ENCODE data around the gene PTCH2. TPM values are rescaled to one million over a fixed set of nuclear protein-coding genes. Genes with fewer than 3 reads are reported as not detected.

PTCH2 gene
- total and polyA plus RNA-seq, 7 donors: 0.36 to 2.8 (median 0.68) TPM; not detected in 2

GRCh38 chr1:44862829-44863401 is 19.9 kb upstream of the PTCH2 start:
- 96 to 97% methylated on average over 5 of the region's 5 CpGs for whole genome bisulfite sequencing, 2 donors
- Histone ChIP-seq H3K9me3 (no peaks in the 10 kb centered on the region), H3K4me1 (no peaks in the 10 kb centered on the region), H3K36me3 (peaks cover 0 to 28% (median 0%) of the 10 kb centered on the region in 4 donors), H3K27me3 (no peaks in the 10 kb centered on the region), H3K27ac (no peak overlapping the region), H3K4me3 (no peak overlapping the region)
- intact Hi-C loops (cut with DNase I): no loop called here
- no peak for DNase-seq
- TF ChIP-seq EP300 (IDR thresholded peaks at IDR 0.05) (no peak), POLR2AphosphoS5 (IDR thresholded peaks at IDR 0.05) (no peak), CTCF (IDR thresholded peaks at IDR 0.05) (no peak), POLR2A (IDR thresholded peaks at IDR 0.05) (no peak)

GRCh38 chr1:44860891-44861425 is 17.9 kb upstream of the PTCH2 start:
- Histone ChIP-seq H3K36me3 (peaks cover 0 to 30% (median 5%) of the 10 kb centered on the region in 4 donors), H3K27ac (no peak overlapping the region), H3K4me3 (no peak overlapping the region), H3K4me1 (no peaks in the 10 kb centered on the region), H3K9me3 (no peaks in the 10 kb centered on the region), H3K27me3 (no peaks in the 10 kb centered on the region)
- DNase-seq: no peak
- 83 to 85% methylated on average over 1 of the region's 1 CpG for whole genome bisulfite sequencing, 2 donors
- intact Hi-C loops (cut with DNase I): no loop called here
- TF ChIP-seq POLR2A (IDR thresholded peaks at IDR 0.05): no peak
- TF ChIP-seq POLR2AphosphoS5 (IDR thresholded peaks at IDR 0.05): no peak
- TF ChIP-seq CTCF (IDR thresholded peaks at IDR 0.05): no peak
- TF ChIP-seq EP300 (IDR thresholded peaks at IDR 0.05): no peak

GRCh38 chr1:44860331-44860730 is 17.3 kb upstream of the PTCH2 start:
- intact Hi-C loops (cut with DNase I): no loop called here
- 71 to 87% methylated on average over 1 of the region's 1 CpG for WGBS, 2 donors
- no peak for DNase-seq
- H3K9me3 ChIP-seq: no peaks in the 10 kb centered on the region
- H3K4me1 ChIP-seq: no peaks in the 10 kb centered on the region
- TF ChIP-seq POLR2AphosphoS5 (IDR thresholded peaks at IDR 0.05) (no peak), POLR2A (IDR thresholded peaks at IDR 0.05) (no peak), CTCF (IDR thresholded peaks at IDR 0.05) (no peak), EP300 (IDR thresholded peaks at IDR 0.05) (no peak)
- H3K4me3 ChIP-seq: no peak overlapping the region
- peaks cover 0 to 26% (median 5%) of the 10 kb centered on the region in 4 donors for H3K36me3 ChIP-seq
- no peaks in the 10 kb centered on the region for H3K27me3 ChIP-seq
- H3K27ac ChIP-seq: no peak overlapping the region

GRCh38 chr1:44857446-44857845 is 14.4 kb upstream of the PTCH2 start:
- Histone ChIP-seq H3K36me3 (peaks cover 0 to 14% (median 5%) of the 10 kb centered on the region in 4 donors), H3K4me3 (no peak overlapping the region), H3K27me3 (no peaks in the 10 kb centered on the region), H3K27ac (no peak overlapping the region), H3K4me1 (no peaks in the 10 kb centered on the region), H3K9me3 (no peaks in the 10 kb centered on the region)
- intact Hi-C loops (cut with DNase I): no loop called here
- WGBS, 2 donors: 96 to 97% methylated on average over 7 of the region's 7 CpGs
- no peak for DNase-seq
- TF ChIP-seq CTCF (IDR thresholded peaks at IDR 0.05): no peak
- no peak for TF ChIP-seq EP300 (IDR thresholded peaks at IDR 0.05)

- no peaks in the 10 kb centered on the region for H3K4me1 ChIP-seq
- H3K27me3 ChIP-seq: no peaks in the 10 kb centered on the region
- intact Hi-C loops (cut with DNase I): no loop called here
- DNase-seq: no peak
- 76 to 81% methylated on average over 7 of the region's 7 CpGs for WGBS, 2 donors
- peaks cover 0 to 16% (median 5%) of the 10 kb centered on the region in 4 donors for H3K36me3 ChIP-seq
- H3K4me3 ChIP-seq: no peak overlapping the region
- TF ChIP-seq POLR2A (IDR thresholded peaks at IDR 0.05) (no peak), POLR2AphosphoS5 (IDR thresholded peaks at IDR 0.05) (no peak), EP300 (IDR thresholded peaks at IDR 0.05) (no peak), CTCF (IDR thresholded peaks at IDR 0.05) (no peak)
- no peak overlapping the region for H3K27ac ChIP-seq
- no peaks in the 10 kb centered on the region for H3K9me3 ChIP-seq
Observed at GRCh38 chr1:44855742-44856141, 12.7 kb upstream of the PTCH2 start.
